HG03045 (cell line): Measurements from ENCODE around the gene NPTXR.

Experiments
- ATAC-seq: cut with Tn5 transposase; IDR thresholded peaks from one replicate; pipeline ENCODE4 v1.9.1; 2021; ENCODE audit warnings: mild to moderate bottlenecking, moderate library complexity; ENCODE audit not compliant: unreplicated experiment

NPTXR gene

GRCh38 chr22:38774496-38775166 lies 69.2 kb downstream of the NPTXR start:
- ATAC-seq: no peak

GRCh38 chr22:38773363-38773946 lies 70.4 kb downstream of the NPTXR start:
- no peak for ATAC-seq

GRCh38 chr22:38772623-38772873 lies 71.3 kb downstream of the NPTXR start:
- ATAC-seq: no peak

GRCh38 chr22:38770257-38770949 lies 73.4 kb downstream of the NPTXR start:
- ATAC-seq: no peak
